ENCODE measurements around the gene USP1. TPM values are rescaled to one million over a fixed set of nuclear protein-coding genes. Genes with fewer than 3 reads are reported as not detected.

USP1 gene
- total and polyA plus RNA-seq, 4 donors: 10.0 to 42.1 (median 16.8) TPM

- H3K9ac ChIP-seq (ENCODE audit: insufficient read depth in 1 of 2, low read length in 2 of 2): peak overlapping the region; percentile 87 to 98
- H3K27ac ChIP-seq (ENCODE audit: low read depth in 1 of 2, low read length in 1 of 2): peak overlapping the region; percentile 97 to 100
- H3K36me3 ChIP-seq (ENCODE audit: control insufficient read depth in 4 of 4, insufficient read depth in 4 of 4, low read length in 4 of 4): peaks cover 0 to 4% (median under 1%) of the 10 kb centered on the region in 4 donors
- H3K9me3 ChIP-seq (ENCODE audit: control insufficient read depth in 4 of 4, insufficient read depth in 3 of 4, low read length in 3 of 4): no peaks in the 10 kb centered on the region
- 0% methylated on average over 43 to 45 of the region's 45 CpGs for WGBS, 2 donors
- H3K4me1 ChIP-seq (ENCODE audit: control insufficient read depth in 5 of 5, insufficient read depth in 5 of 5, low read length in 5 of 5): peaks cover 0 to 24% (median 4%) of the 10 kb centered on the region in 5 donors
- peak overlapping the region; percentile 71 for H3K4me3 ChIP-seq
- TF ChIP-seq CTCF (IDR thresholded peaks at IDR 0.05; ENCODE audit: control extremely low read depth, extremely low read depth): no peak
- ATAC-seq (ENCODE audit: insufficient read depth, low FRiP score) (peak; percentile 86), DNase-seq (peak in 1 of 3 donors; percentile 100)
- no peaks in the 10 kb centered on the region for H3K27me3 ChIP-seq (ENCODE audit: control insufficient read depth in 3 of 3, insufficient read depth in 3 of 3, low read length in 2 of 3)
Measured at GRCh38 chr1:62436039-62436465, 797 bp upstream of the USP1 start.

GRCh38 chr1:62437273-62437940 is 558 bp downstream of the USP1 start:
- H3K4me1 ChIP-seq (ENCODE audit: control insufficient read depth in 5 of 5, insufficient read depth in 5 of 5, low read length in 5 of 5): peaks cover 0 to 24% (median 4%) of the 10 kb centered on the region in 5 donors
- H3K36me3 ChIP-seq (ENCODE audit: control insufficient read depth in 4 of 4, insufficient read depth in 4 of 4, low read length in 4 of 4): peaks cover 0 to 15% (median 8%) of the 10 kb centered on the region in 4 donors
- peak in 2 of 3 donors; percentile 28 to 46 for DNase-seq
- no peak for ATAC-seq (ENCODE audit: insufficient read depth, low FRiP score)
- peak overlapping the region; percentile 97 to 100 for H3K27ac ChIP-seq (ENCODE audit: low read depth in 1 of 2, low read length in 1 of 2)
- H3K9ac ChIP-seq (ENCODE audit: insufficient read depth in 1 of 2, low read length in 2 of 2): peak overlapping the region; percentile 48 to 87
- no peaks in the 10 kb centered on the region for H3K27me3 ChIP-seq (ENCODE audit: control insufficient read depth in 3 of 3, insufficient read depth in 3 of 3, low read length in 2 of 3)
- TF ChIP-seq CTCF (IDR thresholded peaks at IDR 0.05; ENCODE audit: control extremely low read depth, extremely low read depth): no peak
- 1% methylated on average over 50 to 68 of the region's 68 CpGs for WGBS, 2 donors
- H3K9me3 ChIP-seq (ENCODE audit: control insufficient read depth in 4 of 4, insufficient read depth in 3 of 4, low read length in 3 of 4): no peaks in the 10 kb centered on the region
- H3K4me3 ChIP-seq: peak overlapping the region; percentile 92

GRCh38 chr1:62438163-62438562 is 1.3 kb downstream of the USP1 start:
- Histone ChIP-seq H3K27me3 (ENCODE audit: control insufficient read depth in 3 of 3, insufficient read depth in 3 of 3, low read length in 2 of 3) (no peaks in the 10 kb centered on the region), H3K36me3 (ENCODE audit: control insufficient read depth in 4 of 4, insufficient read depth in 4 of 4, low read length in 4 of 4) (peaks cover 2 to 21% (median 12%) of the 10 kb centered on the region in 4 donors), H3K4me3 (no peak overlapping the region), H3K27ac (ENCODE audit: low read depth in 1 of 2, low read length in 1 of 2) (no peak overlapping the region), H3K4me1 (ENCODE audit: control insufficient read depth in 5 of 5, insufficient read depth in 5 of 5, low read length in 5 of 5) (peaks cover 0 to 24% (median 4%) of the 10 kb centered on the region in 5 donors), H3K9ac (ENCODE audit: insufficient read depth in 1 of 2, low read length in 2 of 2) (peak overlapping the region; percentile 48 to 77), H3K9me3 (ENCODE audit: control insufficient read depth in 4 of 4, insufficient read depth in 3 of 4, low read length in 3 of 4) (no peaks in the 10 kb centered on the region)
- ATAC-seq (ENCODE audit: insufficient read depth, low FRiP score) (no peak), DNase-seq (peak in 2 of 3 donors; percentile 17 to 24)
- TF ChIP-seq CTCF (IDR thresholded peaks at IDR 0.05; ENCODE audit: control extremely low read depth, extremely low read depth): no peak
- 1 to 2% methylated on average over 7 of the region's 7 CpGs for WGBS, 2 donors

All from lung (tissue), 12 donors.